ENCODE measurements around the gene UNC50. TPM values are rescaled to one million over a fixed set of nuclear protein-coding genes. Genes with fewer than 3 reads are reported as not detected.

Gene UNC50
- total and polyA plus RNA-seq, 4 donors = 22.2 to 37.9 (median 29.8) TPM

DNA sequence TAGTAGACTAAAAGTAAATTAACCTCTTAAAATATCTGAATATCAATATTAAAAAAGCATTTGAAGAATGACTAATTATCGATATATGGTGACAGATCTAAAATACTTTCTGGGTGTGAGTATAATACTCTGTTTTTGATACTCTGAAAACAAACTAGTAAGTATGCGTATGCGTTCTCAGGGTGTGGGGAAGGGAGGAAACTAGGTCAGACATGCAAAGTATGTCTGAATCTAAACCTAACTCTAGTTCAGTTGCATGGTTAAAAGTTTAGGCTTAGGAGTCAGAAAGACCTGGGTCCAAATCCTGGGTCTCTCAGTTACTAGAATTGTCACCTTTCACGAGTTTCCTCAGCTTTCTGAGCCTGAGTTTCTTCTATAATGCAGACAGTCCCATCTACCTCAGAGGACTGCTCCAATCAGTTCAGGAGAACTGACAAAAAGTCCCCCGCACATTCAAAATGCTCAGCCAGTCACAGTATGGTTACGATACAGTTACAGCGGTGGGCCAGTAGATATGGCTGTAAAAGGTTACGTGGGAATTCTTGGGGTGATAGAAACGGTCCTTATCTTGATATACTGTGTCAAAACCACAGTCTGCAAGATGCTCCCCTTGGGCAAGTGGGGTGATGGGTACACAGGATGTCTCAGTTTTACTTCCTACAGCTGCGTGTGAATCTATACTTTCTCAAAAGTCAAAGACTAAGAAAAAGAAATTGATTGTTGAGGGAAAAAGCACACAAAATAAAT is 29.2 kb downstream of the UNC50 start:
- Histone ChIP-seq H3K4me3 (ENCODE audit: low read depth in 1 of 3, low read length in 3 of 3) (no peak overlapping the region), H3K4me1 (ENCODE audit: control insufficient read depth in 4 of 4, insufficient read depth in 4 of 4, low read length in 3 of 4) (no peaks in the 10 kb centered on the region), H3K36me3 (ENCODE audit: control insufficient read depth in 4 of 4, insufficient read depth in 3 of 4, low read depth in 1 of 4, low read length in 3 of 4) (peaks cover 0 to 18% (median 7%) of the 10 kb centered on the region in 4 donors)

GRCh38 chr2:98643496-98644100 is 35.2 kb downstream of the UNC50 start:
- DNase-seq (ENCODE audit: low spot score) = no peak
- Histone ChIP-seq H3K27me3 (ENCODE audit: control insufficient read depth in 4 of 4, insufficient read depth in 4 of 4, low read length in 3 of 4) (no peaks in the 10 kb centered on the region), H3K27ac (ENCODE audit: low read depth in 1 of 2, low read length in 2 of 2) (no peak overlapping the region), H3K4me1 (ENCODE audit: control insufficient read depth in 4 of 4, insufficient read depth in 4 of 4, low read length in 3 of 4) (no peaks in the 10 kb centered on the region), H3K9ac (ENCODE audit: low read depth in 1 of 2, low read length in 2 of 2) (no peak overlapping the region), H3K4me3 (ENCODE audit: low read depth in 1 of 3, low read length in 3 of 3) (no peak overlapping the region), H3K9me3 (ENCODE audit: control insufficient read depth in 4 of 4, low read length in 3 of 4) (no peaks in the 10 kb centered on the region), H3K36me3 (ENCODE audit: control insufficient read depth in 4 of 4, insufficient read depth in 3 of 4, low read depth in 1 of 4, low read length in 3 of 4) (peaks cover 0 to 6% (median 3%) of the 10 kb centered on the region in 4 donors)
- TF ChIP-seq, protein P1, sequence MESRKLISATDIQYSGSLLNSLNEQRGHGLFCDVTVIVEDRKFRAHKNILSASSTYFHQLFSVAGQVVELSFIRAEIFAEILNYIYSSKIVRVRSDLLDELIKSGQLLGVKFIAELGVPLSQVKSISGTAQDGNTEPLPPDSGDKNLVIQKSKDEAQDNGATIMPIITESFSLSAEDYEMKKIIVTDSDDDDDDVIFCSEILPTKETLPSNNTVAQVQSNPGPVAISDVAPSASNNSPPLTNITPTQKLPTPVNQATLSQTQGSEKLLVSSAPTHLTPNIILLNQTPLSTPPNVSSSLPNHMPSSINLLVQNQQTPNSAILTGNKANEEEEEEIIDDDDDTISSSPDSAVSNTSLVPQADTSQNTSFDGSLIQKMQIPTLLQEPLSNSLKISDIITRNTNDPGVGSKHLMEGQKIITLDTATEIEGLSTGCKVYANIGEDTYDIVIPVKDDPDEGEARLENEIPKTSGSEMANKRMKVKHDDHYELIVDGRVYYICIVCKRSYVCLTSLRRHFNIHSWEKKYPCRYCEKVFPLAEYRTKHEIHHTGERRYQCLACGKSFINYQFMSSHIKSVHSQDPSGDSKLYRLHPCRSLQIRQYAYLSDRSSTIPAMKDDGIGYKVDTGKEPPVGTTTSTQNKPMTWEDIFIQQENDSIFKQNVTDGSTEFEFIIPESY (IDR thresholded peaks at IDR 0.05) = no peak
- TF ChIP-seq HNF4A (conservative IDR thresholded peaks at IDR 0.05) (no peak), RXRA (IDR thresholded peaks at IDR 0.05) (no peak), FOXA1 (IDR thresholded peaks at IDR 0.05) (no peak), SP1 (IDR thresholded peaks at IDR 0.05) (no peak), JUND (IDR thresholded peaks at IDR 0.05) (no peak), NR2F2 (IDR thresholded peaks at IDR 0.05) (no peak), ATF3 (IDR thresholded peaks at IDR 0.05) (no peak), REST (IDR thresholded peaks at IDR 0.05) (no peak), HNF4G (IDR thresholded peaks at IDR 0.05) (no peak), EGR1 (IDR thresholded peaks at IDR 0.05; ENCODE audit: low read depth in 2 of 2) (no peak), TAF1 (conservative IDR thresholded peaks at IDR 0.05) (no peak), YY1 (IDR thresholded peaks at IDR 0.05) (no peak), RAD21 (IDR thresholded peaks at IDR 0.05) (no peak)
- TF ChIP-seq, protein P2, sequence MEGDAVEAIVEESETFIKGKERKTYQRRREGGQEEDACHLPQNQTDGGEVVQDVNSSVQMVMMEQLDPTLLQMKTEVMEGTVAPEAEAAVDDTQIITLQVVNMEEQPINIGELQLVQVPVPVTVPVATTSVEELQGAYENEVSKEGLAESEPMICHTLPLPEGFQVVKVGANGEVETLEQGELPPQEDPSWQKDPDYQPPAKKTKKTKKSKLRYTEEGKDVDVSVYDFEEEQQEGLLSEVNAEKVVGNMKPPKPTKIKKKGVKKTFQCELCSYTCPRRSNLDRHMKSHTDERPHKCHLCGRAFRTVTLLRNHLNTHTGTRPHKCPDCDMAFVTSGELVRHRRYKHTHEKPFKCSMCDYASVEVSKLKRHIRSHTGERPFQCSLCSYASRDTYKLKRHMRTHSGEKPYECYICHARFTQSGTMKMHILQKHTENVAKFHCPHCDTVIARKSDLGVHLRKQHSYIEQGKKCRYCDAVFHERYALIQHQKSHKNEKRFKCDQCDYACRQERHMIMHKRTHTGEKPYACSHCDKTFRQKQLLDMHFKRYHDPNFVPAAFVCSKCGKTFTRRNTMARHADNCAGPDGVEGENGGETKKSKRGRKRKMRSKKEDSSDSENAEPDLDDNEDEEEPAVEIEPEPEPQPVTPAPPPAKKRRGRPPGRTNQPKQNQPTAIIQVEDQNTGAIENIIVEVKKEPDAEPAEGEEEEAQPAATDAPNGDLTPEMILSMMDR (IDR thresholded peaks at IDR 0.05; ENCODE audit: low read depth, low read length, missing input control) = no peak
- TF ChIP-seq, protein P3, sequence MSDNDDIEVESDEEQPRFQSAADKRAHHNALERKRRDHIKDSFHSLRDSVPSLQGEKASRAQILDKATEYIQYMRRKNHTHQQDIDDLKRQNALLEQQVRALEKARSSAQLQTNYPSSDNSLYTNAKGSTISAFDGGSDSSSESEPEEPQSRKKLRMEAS (IDR thresholded peaks at IDR 0.05) = no peak
- 90% methylated on average over 5 of the region's 5 CpGs for WGBS

More for the DNA sequence above, 29.2 kb downstream of the UNC50 start:
- TF ChIP-seq, protein P3 (IDR thresholded peaks at IDR 0.05) = no peak
- no peak for TF ChIP-seq EGR1 (IDR thresholded peaks at IDR 0.05; ENCODE audit: low read depth in 2 of 2)
- H3K27ac ChIP-seq (ENCODE audit: low read depth in 1 of 2, low read length in 2 of 2) = no peak overlapping the region
- WGBS = 79% methylated on average over 10 of the region's 10 CpGs
- no peak overlapping the region for H3K9ac ChIP-seq (ENCODE audit: low read depth in 1 of 2, low read length in 2 of 2)
- H3K9me3 ChIP-seq (ENCODE audit: control insufficient read depth in 4 of 4, low read length in 3 of 4) = no peaks in the 10 kb centered on the region
- DNase-seq (ENCODE audit: low spot score) = no peak
- H3K27me3 ChIP-seq (ENCODE audit: control insufficient read depth in 4 of 4, insufficient read depth in 4 of 4, low read length in 3 of 4) = no peaks in the 10 kb centered on the region
